GM21423 (cell line): ENCODE measurements around the gene CNTNAP2.

ENCODE experiments used
- ATAC-seq: cut with Tn5 transposase; IDR thresholded peaks from one replicate; pipeline ENCODE4 v1.9.1; 2021; ENCODE audit warnings: mild to moderate bottlenecking, moderate library complexity; ENCODE audit not compliant: unreplicated experiment

Gene CNTNAP2

DNA sequence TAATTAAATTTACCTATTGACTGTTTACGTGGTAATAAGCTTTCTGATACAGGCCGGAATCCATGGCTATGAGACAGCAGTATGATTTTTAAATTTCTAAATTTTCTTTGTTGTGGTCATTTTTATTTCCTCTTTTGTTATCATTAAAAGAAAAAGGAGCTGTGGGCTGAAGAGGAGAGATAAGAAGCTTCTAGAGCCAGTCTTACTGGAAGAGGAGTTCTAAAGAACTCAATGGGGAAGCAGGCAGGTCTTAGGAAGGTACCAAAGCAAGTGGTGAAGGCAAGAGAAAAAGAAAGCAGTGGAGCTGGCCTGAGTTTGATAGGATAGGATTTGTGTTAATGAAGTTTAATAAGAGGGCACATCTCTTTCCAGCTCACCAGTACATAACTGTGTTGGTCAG is 1187.8 kb downstream of the CNTNAP2 start:
- no peak for ATAC-seq

DNA sequence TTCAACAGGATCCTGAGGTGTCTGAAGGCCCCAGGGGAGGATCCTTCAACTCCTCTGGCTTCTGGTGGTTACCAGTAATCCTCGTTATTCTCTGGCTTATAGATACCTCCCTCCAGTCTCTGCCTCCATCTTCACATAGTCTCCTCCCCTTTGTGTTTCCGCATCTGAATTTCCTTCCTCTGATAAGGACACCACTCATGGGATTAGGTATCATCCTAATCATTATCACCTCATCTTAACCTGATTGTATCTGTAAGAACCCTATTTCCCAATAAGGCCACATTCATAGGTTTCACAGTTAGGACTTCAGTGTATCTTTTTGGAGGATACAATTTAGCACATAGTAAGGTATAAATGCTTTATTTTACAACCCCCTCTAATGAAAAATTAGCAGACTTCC is 1189.2 kb downstream of the CNTNAP2 start:
- no peak for ATAC-seq

DNA sequence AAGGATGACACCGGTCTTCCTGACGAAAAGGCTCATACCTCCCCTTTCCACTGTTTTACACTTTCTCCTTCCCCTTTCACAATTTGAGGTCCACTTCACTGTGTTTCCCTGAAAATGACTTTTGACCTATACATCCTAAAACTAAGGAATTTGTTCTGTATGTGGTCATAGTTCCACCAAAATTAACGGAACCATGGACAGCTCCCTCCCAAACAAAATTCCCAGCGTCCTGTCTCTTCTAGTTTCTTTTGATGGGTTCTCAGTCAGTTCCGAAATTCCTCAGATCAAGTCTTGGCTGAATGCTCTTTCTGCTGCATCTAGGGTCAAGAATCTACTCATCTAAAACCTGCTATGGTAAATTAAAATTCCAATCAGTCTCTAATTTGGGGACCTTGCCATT is 1191.9 kb downstream of the CNTNAP2 start:
- ATAC-seq: no peak

DNA sequence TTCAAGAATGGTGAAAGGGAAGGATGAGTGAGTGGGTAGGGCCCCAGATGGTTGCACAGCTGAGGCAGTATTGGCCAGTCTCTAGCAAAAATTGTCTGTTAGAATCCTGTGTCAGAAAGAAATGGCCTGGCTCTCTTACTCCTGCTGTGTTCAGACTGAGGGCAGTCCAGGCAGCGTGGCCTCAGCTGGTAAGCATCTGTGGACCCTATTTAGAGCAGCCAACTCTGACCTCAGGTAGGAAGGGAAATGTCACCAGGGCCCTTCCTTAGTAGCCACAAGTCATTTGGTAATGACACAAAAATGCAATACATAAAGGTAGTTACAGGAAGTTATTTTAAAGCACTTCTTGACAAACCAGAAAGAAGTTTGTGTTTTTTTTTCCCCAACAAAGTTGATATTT is 1194.7 kb downstream of the CNTNAP2 start:
- no peak for ATAC-seq

DNA sequence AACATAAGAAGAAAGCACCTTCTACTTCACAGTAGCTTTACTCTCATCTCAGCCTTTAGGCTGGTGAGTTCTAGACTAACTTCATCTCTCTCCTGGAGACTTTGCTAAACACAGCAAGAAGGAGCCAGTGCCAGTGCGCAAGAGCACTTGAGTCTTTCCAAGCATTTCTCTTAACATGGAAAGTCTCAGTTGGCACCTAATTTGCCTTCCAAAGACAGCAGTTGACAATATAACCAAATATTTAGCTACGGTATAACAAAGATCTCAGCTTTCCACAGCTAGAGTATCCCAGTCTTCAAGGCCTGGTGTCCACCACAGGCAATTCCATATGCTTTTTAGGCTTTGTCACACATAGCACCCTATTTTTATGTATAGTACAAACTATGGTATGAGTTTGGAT is 1204.9 kb downstream of the CNTNAP2 start:
- no peak for ATAC-seq

DNA sequence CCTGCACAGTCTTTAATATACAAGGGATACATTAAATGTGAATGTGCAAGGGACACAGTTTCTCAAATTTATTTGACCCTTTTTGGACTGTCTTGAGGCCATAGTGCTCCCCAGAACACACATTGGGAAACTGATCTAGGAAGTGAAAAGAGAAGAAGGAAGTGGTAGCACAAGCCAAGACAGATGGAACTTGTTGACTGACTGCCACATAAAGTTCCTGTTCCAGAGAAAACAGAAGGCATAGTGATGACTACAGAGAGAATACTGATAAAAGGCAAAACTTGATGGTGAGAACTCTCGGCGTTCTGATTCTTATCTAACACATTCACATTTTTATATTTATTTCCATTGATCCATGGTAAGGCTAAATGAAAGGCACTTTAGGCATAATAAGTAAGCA is 1216.4 kb downstream of the CNTNAP2 start:
- ATAC-seq: no peak

DNA sequence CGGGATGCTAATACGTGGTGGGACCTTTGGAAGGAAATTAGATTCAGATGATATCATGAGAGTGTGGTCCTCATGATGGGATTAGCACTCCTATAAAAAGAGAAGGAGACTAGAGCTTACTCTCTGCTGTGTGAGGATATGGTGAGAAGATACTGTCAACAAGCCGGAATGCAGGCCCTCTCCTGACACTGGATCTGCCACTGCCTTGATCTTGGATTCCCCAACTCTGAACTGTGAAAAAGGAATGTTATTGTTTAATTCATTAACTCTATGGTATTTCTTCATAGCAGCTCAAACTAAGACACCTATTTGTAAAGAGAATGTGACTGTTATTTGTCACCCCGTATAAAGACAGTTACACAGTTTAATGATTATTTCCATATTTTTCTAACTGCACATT is 1246.5 kb downstream of the CNTNAP2 start:
- no peak for ATAC-seq

DNA sequence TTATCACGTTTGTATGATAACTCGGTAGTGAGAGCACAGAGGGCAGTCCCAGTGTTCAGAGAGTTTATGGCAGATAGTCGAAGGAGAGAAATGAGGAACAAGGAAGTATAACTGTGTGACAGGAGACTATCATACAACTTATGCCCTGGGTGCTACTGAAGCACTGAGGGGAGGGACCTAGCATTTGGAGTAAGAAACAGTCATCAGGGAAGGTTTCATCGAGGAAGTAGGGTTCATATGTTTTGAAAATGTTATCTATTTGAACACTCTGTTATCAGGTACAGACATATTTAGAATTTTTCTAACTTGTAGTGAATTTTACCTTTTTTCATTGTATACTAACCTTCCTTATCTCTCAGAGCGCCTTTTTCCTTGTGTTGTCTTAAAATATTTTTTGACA is 1259.6 kb downstream of the CNTNAP2 start:
- ATAC-seq: no peak

DNA sequence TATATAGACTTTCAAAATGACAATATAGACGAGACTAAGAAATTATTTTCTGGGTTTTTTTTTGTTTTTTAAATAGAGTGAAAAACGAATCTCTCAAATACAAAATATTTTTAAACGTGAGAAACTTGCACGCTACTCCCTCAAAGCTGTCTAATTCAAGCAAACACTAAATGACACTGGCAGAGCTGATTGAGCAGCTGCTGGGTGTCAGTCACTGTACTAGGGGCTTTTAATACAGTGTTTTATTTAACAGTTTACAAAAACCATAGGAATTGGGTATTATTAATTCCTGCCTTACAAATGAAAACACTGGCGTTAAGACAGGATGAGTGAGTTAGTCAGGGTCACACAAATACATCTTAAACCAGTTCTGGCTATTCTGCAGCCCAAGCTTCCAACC is 1264.3 kb downstream of the CNTNAP2 start:
- no peak for ATAC-seq

DNA sequence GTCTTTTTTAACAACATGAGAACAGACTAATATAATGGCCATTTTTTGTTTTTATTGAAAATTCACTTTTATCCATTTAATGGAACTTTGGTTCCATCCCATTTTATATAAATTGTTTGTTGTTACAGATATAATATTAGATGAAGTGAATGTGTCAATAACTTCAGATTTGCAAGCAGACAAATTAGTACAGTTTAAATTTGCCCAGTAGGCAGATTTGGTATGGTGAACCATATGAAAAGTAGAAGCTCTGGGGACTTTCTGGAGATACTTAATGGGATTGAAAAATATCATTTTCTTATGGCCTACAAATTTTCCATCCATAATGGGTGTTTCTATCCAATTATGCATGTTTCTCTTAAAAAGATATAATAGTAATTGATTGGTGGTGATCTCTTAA is 1277.7 kb downstream of the CNTNAP2 start:
- no peak for ATAC-seq

DNA sequence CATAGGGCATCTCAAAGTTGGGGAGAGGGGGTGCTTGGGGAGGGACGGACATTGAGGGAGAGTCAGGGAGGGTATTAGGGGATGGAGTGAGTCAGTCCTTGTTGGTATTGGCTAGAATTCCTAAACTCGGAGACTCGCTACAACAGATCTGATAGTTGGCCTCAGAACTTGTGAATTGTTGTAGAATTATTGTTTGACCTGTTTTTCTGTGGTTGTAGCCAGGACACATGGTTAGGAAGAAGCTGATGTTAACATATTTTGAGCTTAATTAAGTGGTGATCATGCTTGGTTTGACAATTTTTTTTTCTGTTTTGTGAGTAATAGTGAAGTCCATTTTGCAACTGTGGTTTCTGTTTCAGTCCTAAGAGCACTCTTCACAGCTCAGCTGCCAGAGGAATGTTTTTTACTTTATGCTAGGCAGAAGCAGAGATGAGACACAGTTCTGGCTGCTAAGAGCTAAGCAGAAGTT is 1283.7 kb downstream of the CNTNAP2 start:
- no peak for ATAC-seq

DNA sequence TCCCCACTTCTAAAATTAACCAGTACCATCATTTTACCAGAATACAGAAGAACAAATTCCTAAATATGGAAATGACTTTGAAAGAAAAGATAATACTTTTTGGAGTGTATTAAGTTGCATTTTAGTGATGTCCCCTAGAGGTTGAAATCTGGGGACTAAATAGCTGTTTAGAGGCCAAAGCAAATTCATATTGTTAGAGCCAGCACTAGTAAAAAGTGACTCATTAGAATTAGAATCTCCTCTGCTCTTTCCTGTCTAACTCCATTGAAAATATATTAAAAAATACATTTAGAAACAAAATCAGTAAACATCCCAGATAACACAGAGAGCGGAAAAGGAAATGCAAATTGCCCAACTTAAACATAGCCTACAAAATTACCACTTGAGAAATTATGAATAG is 1284.3 kb downstream of the CNTNAP2 start:
- ATAC-seq: no peak

DNA sequence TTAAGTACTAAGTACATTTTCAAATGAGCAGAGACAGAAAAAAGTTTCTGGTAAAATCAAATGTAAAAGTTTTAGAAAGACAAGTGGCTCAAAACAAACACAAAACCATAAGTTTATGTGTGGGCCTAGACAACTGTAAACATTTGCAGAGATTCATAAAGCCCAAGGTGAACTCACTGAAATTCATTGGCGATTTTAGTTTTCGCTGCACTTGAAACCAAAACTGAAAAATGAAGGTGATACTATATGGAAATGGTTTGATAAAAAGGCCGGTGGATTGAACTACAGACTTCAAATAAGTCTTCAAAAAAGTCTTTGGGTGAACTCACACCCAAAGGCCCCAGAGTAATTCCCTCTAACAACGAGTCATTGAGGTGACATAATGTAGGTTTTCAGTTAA is 1289.0 kb downstream of the CNTNAP2 start:
- no peak for ATAC-seq

DNA sequence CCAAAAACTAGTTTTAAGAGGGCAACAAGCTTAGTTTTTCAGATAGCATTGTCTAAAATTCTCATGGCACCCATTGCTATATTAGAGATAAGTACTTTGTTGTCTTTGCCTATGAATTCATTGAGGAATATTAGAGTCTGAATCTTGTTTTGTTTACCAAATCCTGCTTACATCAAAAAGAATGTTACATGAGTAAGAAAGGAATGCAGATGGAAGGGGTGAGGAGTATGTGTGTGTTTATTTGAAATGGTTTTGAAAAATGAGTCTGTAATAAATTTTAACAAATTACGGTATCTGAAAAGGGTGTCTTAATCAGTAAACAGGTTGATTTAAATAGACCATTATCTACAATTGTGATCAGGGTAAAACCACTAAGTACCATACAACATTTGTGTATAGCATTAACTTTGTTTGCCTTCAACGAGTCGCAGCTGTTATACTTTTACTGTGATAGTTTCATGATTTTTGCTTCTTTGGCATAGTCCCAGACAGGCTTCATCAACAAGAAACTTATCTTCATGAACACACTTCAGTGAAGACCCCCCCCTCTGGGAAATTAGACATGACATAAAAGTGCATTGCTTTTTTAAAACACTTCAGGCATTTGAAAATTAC is 1290.0 kb downstream of the CNTNAP2 start:
- ATAC-seq: no peak

DNA sequence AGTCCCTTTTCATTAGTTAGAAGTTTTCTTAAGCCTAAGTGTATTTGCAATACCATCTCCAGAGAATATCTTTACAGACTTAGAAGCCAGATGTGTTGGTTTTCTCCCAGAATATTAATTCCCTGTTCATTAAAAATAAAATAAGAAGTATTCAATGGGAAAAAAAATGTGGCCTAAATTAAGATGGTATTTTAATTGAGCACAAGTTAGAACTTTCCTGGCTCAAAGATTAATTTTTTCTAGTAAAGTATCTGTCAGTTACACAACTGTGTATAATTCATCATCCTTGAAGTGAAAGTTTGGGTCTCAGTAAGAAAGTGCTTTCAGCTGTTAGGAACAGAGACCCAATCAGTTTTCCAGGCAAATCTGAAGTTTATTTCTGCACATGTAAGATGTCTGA is 1294.5 kb downstream of the CNTNAP2 start:
- ATAC-seq: no peak

DNA sequence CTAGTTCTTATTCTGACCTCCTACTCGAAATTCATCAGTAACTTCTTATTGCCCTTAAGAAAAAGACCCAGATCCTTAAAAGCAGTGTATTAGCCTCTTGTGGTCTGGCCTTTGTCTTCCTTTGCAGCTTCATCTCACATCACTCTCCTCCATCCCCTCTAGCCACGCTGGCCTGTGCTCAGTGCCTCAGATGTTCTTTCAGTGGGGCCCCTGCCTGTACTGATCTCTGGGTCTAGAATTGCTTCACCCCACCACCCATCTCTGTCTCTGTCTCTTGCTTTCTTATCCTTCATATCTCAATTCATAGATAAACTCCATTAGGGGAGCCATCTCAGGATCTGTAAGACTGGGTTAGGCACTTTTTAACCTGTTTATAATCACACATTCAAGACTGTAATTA is 1295.5 kb downstream of the CNTNAP2 start:
- no peak for ATAC-seq

DNA sequence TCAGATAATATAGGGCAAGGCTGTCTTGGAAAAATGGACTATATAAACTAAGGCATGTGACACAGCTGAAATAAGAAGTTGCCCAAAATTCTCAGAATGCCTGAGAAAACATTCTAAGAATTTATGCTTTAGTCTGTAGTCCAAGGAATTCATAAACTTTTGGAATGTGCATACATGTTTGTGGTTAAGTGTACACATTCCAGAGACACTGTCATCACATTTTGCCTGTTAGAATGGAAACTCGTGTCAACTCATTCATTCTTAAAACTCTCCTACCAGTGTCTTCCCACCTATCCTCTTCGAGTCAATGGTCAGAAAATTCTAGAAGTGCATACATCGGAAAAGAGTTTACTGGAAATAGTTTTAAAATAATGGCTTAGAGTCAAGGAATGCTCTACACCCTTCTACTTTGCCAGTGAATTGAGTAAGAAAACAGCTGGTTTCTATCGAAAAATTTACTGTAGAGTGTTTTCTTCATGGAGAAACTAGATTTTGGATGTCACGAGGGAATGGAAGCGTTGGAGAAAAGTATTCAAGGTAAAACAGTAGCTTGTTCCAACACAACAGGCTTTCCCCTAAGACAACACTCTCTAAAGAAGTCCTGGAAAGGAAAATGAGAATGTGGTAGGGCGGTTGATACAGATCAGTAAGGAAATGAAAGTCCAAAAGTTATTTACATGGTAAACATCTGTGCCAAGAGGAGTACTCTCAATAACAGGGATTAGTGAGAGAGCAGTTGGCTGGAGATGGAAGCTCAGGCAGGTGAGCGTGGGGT is 1296.4 kb downstream of the CNTNAP2 start:
- no peak for ATAC-seq

DNA sequence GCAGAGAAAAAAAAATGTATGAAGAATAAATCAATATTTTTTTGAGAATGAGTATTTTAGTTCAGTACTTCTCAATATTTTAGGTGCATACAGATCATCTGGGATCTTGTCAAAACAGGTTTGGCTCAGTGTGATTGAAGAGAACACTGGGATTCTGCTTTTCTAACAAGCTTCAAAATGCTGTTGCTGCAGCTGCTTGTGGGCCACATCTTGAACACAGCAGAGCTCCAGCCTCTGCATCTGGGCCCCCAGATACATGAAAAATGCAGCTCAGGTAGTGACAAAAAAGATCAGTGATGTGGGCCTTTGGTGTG is 1296.9 kb downstream of the CNTNAP2 start:
- no peak for ATAC-seq

DNA sequence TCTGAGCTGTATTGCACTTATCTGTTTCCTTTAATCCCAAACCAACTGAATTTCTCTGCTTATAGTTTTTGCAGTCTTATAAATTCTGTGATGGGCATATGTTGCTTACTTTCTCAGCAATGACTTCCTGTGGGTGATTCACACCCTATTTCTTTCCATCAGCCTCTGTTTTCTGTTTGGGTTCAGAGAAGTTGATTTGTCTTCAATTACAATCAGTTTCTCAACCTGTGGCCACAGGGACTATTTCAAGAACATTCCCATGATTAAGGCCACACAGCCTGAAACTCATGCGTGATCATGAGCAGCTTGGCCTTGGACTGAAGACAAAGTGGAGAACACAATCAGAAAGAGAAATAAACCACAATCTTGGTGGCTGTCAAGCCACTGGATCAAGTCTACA is 1299.4 kb downstream of the CNTNAP2 start:
- no peak for ATAC-seq

DNA sequence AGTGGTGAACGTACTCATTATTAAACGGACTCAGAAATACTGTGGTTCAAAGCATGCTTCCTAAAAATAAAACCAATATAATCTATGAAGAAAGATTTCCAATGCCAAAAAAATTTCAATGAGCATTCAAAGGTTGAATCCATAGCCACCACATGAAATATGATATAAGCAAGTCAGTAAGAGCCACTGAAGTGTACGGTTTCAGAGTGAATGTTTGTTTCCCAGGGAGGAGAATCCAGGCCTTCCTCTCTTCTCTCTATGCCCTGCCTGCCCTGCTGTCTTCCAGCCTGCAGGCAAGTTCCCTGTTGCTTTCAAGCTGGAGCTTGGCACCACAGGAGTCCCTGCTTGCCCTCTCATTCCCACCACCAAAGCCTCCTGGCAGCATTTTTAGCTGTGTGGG is 1302.4 kb downstream of the CNTNAP2 start:
- no peak for ATAC-seq

DNA sequence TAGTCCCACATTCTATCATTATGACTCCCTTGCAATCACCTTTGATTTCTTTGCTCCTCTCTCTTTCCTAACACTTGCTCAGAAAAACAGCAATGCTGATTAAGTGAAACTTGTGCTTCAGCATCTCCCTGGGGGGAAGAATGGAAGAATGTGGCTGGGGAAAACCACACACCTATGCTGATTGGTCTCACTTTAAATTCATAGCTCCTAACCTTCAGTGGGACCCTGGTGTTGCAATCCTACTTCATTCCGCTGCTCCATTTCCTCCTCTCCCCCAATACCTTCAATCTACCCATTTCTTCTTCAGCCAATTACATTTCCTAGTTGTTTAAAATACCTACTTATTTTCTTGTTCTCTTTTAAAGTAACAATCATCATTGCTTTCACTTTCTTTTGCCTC is 1307.3 kb downstream of the CNTNAP2 start:
- no peak for ATAC-seq

DNA sequence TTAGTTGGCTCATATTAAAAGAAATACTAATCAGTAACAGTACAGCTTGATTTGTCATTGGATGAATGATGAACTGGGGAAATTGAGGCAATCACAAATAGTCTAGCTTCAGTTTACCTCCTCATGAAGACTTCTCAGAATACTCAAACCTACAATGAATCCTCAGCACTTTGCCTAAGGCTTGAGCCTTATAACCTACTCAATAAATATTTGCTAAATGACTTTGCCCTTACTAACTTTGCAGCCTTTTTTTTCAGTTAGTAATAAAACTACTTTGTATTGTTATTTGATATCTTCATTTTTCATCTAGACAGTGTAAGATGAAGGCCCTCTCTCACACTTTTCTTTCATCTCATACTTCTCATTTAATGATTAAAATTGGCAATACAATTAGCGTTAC is 1311.5 kb downstream of the CNTNAP2 start:
- no peak for ATAC-seq

DNA sequence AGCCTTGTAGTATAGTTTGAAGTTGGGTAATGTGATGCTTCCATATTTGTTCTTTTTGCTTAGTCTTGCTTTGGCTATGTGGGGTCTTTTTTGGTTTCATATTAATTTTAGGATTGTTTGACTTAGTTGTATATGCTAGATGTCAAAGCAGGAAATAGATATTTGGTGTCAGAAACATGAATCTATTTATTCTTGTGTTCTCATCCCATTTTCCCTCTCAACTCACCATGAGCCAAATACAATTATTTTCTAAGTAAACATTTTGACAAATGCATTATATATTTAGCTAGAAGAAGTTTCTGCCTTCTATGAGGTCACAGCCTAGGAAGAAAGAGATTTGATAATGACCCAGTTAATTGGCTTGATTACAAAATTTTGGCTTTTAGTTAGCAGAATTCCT is 1313.4 kb downstream of the CNTNAP2 start:
- ATAC-seq: no peak
